GM23338 (cell line): ENCODE measurements around the gene LDLRAD3. TPM values are rescaled to one million over a fixed set of nuclear protein-coding genes. Genes with fewer than 3 reads are reported as not detected.

Experiments
- ATAC-seq: fragments of 200-7000 bp; cut with Tn5 transposase; 3 replicates; pipeline ENCODE4 v1.9.1; 2020
- DNase-seq: peaks from one replicate; pipeline ENCODE4 v3.0.0-alpha.2; 2015; ENCODE audit warnings: low spot score
- H2AFZ ChIP-seq: fragments of 200-600 bp; sonication (generic); 2 replicates; pipeline ENCODE4 v1.8.0; 2016; ENCODE audit warnings: antibody characterized with exemption, mild to moderate bottlenecking, moderate library complexity
- H3F3A ChIP-seq: fragments of 200-600 bp; sonication (generic); replicated peaks from 2 replicates; pipeline ENCODE4 v1.8.0; 2017; ENCODE audit warnings: antibody characterized with exemption, mixed run types, low read depth
- H3K27ac ChIP-seq: fragments of 200-600 bp; sonication (generic); 2 replicates; pipeline ENCODE4 v1.6.1; 2016; ENCODE audit warnings: low read depth
- H3K27me3 ChIP-seq: fragments of 200-600 bp; sonication (generic); 2 replicates; pipeline ENCODE4 v1.8.0; 2016; ENCODE audit warnings: mild to moderate bottlenecking, mixed run types, moderate library complexity; ENCODE audit not compliant: insufficient read depth
- H3K36me3 ChIP-seq: fragments of 200-600 bp; sonication (generic); 2 replicates; pipeline ENCODE4 v1.8.0; 2016; ENCODE audit warnings: mild to moderate bottlenecking; ENCODE audit not compliant: insufficient read depth
- H3K4me1 ChIP-seq: fragments of 200-600 bp; sonication (generic); 2 replicates; pipeline ENCODE4 v1.8.0; 2016; ENCODE audit warnings: mild to moderate bottlenecking, moderate library complexity; ENCODE audit not compliant: insufficient read depth
- H3K4me2 ChIP-seq: fragments of 200-600 bp; sonication (generic); 2 replicates; pipeline ENCODE4 v1.7.1; 2017; ENCODE audit warnings: mixed run types
- H3K4me3 ChIP-seq: fragments of 200-600 bp; sonication (generic); 2 replicates; pipeline ENCODE4 v1.6.1; 2016; ENCODE audit warnings: mixed run types
- H3K79me2 ChIP-seq: fragments of 200-600 bp; sonication (generic); replicated peaks from 2 replicates; pipeline ENCODE4 v1.8.0; 2017; ENCODE audit warnings: mild to moderate bottlenecking; ENCODE audit not compliant: insufficient read depth
- H3K9me2 ChIP-seq: fragments of 200-600 bp; sonication (generic); 2 replicates; pipeline ENCODE4 v1.8.0; 2017; ENCODE audit not compliant: insufficient read depth
- H4K20me1 ChIP-seq: fragments of 200-600 bp; sonication (generic); replicated peaks from 2 replicates; pipeline ENCODE4 v1.8.0; 2017; ENCODE audit warnings: mild to moderate bottlenecking; ENCODE audit not compliant: insufficient read depth
- H3K27ac Mint-ChIP-seq: 2 replicates; pipeline ENCODE4 v1.8.0; 2020; ENCODE audit warnings: inconsistent platforms, mild to moderate bottlenecking, moderate library complexity, mixed read lengths
- H3K27me3 Mint-ChIP-seq: 3 replicates; pipeline ENCODE4 v1.8.0; 2022; ENCODE audit warnings: low read depth, mild to moderate bottlenecking, moderate library complexity, mixed read lengths, inconsistent platforms; ENCODE audit not compliant: insufficient read depth, poor library complexity
- H3K36me3 Mint-ChIP-seq: 3 replicates; pipeline ENCODE4 v1.8.0; 2021; ENCODE audit warnings: low read depth, mild to moderate bottlenecking, inconsistent platforms, moderate library complexity, mixed read lengths
- H3K4me1 Mint-ChIP-seq: 3 replicates; pipeline ENCODE4 v1.8.0; 2020; ENCODE audit warnings: mild to moderate bottlenecking, inconsistent platforms, mixed read lengths
- H3K4me3 Mint-ChIP-seq: 3 replicates; pipeline ENCODE4 v1.8.0; 2021; ENCODE audit warnings: moderate library complexity, mild to moderate bottlenecking, inconsistent platforms, mixed read lengths
- H3K9me3 Mint-ChIP-seq: 3 replicates; pipeline ENCODE4 v1.8.0; 2020; ENCODE audit warnings: moderate library complexity, mild to moderate bottlenecking, inconsistent platforms, mixed read lengths
- CREB1 ChIP-seq: fragments of 250-450 bp; sonication (Bioruptor Pico); IDR thresholded peaks from 2 replicates; pipeline ENCODE4 v1.5.0; 2020; ENCODE audit warnings: low read depth, mild to moderate bottlenecking, moderate library complexity
- EZH2 ChIP-seq: fragments of 200-600 bp; sonication (generic); IDR thresholded peaks from one replicate; pipeline ENCODE4 v1.8.0; 2017; ENCODE audit warnings: antibody characterized with exemption, mild to moderate bottlenecking, low read depth; ENCODE audit not compliant: unreplicated experiment
- EZH2phosphoT487 ChIP-seq: fragments of 200-600 bp; sonication (generic); IDR thresholded peaks from one replicate; pipeline ENCODE4 v1.8.1; 2018; ENCODE audit warnings: antibody characterized with exemption; ENCODE audit not compliant: unreplicated experiment
- JUNB ChIP-seq: IDR thresholded peaks from one replicate; pipeline ENCODE4 v1.6.1; 2016; ENCODE audit warnings: antibody characterized with exemption; ENCODE audit not compliant: unreplicated experiment
- NANOG ChIP-seq: IDR thresholded peaks from 2 replicates; pipeline ENCODE4 v1.6.1; 2016; ENCODE audit warnings: antibody characterized with exemption, borderline replicate concordance
- POLR2AphosphoS5 ChIP-seq: IDR thresholded peaks from 2 replicates; pipeline ENCODE4 v1.6.1; 2016; ENCODE audit warnings: antibody characterized with exemption, low read depth
- STAT1 ChIP-seq: IDR thresholded peaks from one replicate; pipeline ENCODE4 v1.6.1; 2016; ENCODE audit warnings: antibody characterized with exemption; ENCODE audit not compliant: unreplicated experiment
- ZNF114 ChIP-seq: fragments of 250-450 bp; sonication (Bioruptor Pico); IDR thresholded peaks from 2 replicates; pipeline ENCODE4 v1.5.0; 2020; ENCODE audit warnings: mild to moderate bottlenecking, moderate library complexity
- ZNF331 ChIP-seq: fragments of 250-450 bp; sonication (Bioruptor Pico); IDR thresholded peaks from 2 replicates; pipeline ENCODE4 v1.5.0; 2020; ENCODE audit warnings: low read depth, mild to moderate bottlenecking, moderate library complexity
- polyA plus RNA-seq: library from polyadenylated mRNA; unstranded; fragments of >200 nt; fragmentation: Nextera tagmentation; extraction: Ambion mirVana; gene quantifications from 2 replicates; pipeline ENCODE4 v1.2.1, GENCODE V29; 2016
- total RNA-seq: library from RNA; depleted of rRNA; stranded (reverse); fragments of >200 nt; shearing (Covaris generic); gene quantifications from 2 replicates; pipeline ENCODE4 v1.2.3, GENCODE V29; 2014
- TF ChIP-seq, protein P1 (sequence below): fragments of 250-450 bp; sonication (Bioruptor Pico); IDR thresholded peaks from 2 replicates; pipeline ENCODE4 v1.5.0; 2020; ENCODE audit warnings: mild to moderate bottlenecking, moderate library complexity
- TF ChIP-seq, protein P2 (sequence below), 2 experiments: fragments of 200-600 bp in 1 of 2; sonication (generic) in 1 of 2; conservative IDR thresholded peaks; 2 replicates each; pipeline versions ENCODE4 v1.5.1 to v1.6.1; 2016 to 2017; ENCODE audit warnings: antibody characterized with exemption in 2 of 2, low read depth in 2 of 2, mild to moderate bottlenecking in 2 of 2, moderate library complexity in 1 of 2
- TF ChIP-seq, protein P3 (sequence below): IDR thresholded peaks from one replicate; pipeline ENCODE4 v1.6.1; 2018; ENCODE audit warnings: antibody characterized with exemption; ENCODE audit not compliant: unreplicated experiment
- TF ChIP-seq, protein P4 (sequence below): IDR thresholded peaks from 2 replicates; pipeline ENCODE4 v1.6.1; 2016; ENCODE audit warnings: antibody characterized with exemption

Gene LDLRAD3
- total and polyA plus RNA-seq, 2 experiments from 2014 or later, result 8.5 to 19.4 TPM

DNA sequence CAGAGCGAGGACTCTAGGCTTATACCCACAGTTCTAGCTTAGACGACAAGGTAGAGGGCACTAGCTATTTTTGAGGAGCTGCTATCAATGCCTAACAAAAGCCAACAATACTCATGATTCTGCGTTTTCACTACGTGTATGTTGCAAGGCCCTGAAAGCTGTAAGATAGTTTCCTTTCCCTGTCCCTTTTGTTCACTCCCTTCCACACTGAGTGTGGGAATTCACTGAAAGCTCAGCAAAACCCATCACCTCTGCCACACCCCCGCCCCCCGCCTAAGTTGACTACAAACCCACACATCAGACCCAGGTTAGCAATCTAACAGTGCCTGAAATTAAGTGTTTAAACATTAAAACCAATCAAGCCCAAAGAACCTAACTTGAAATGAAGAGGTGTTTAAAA, 6.2 kb upstream of the LDLRAD3 start:
- Histone ChIP-seq H3F3A (no peaks in the 10 kb centered on the region), H3K36me3 (no peaks in the 10 kb centered on the region), H3K27me3 (peaks cover 4% of the 10 kb centered on the region; the same call in 1 of the 2 replicates), H3K9me2 (no peaks in the 10 kb centered on the region), H3K4me1 (peaks cover 5% of the 10 kb centered on the region), H3K79me2 (no peaks in the 10 kb centered on the region), H3K4me2 (no peak overlapping the region; the same call in 1 of the 2 replicates), H2AFZ (peak overlapping the region; percentile 74; the same call in 1 of the 2 replicates), H3K4me3 (no peak overlapping the region), H3K27ac (no peak overlapping the region), H4K20me1 (no peaks in the 10 kb centered on the region)
- Mint-ChIP-seq H3K9me3 (no peaks in the 10 kb centered on the region), H3K4me3 (no peak overlapping the region), H3K27ac (0 out of 2 replicates have a peak overlapping the region, but pooled peaks have one; percentile 58), H3K36me3 (no peaks in the 10 kb centered on the region), H3K4me1 (peaks cover 12% of the 10 kb centered on the region), H3K27me3 (peaks cover 5% of the 10 kb centered on the region)
- ATAC-seq (peak; percentile 39; the same call in 2 of the 3 replicates), DNase-seq (no peak)
- TF ChIP-seq EZH2, result no peak
- TF ChIP-seq JUNB, result no peak
- TF ChIP-seq ZNF331, result no peak
- TF ChIP-seq, protein P1, sequence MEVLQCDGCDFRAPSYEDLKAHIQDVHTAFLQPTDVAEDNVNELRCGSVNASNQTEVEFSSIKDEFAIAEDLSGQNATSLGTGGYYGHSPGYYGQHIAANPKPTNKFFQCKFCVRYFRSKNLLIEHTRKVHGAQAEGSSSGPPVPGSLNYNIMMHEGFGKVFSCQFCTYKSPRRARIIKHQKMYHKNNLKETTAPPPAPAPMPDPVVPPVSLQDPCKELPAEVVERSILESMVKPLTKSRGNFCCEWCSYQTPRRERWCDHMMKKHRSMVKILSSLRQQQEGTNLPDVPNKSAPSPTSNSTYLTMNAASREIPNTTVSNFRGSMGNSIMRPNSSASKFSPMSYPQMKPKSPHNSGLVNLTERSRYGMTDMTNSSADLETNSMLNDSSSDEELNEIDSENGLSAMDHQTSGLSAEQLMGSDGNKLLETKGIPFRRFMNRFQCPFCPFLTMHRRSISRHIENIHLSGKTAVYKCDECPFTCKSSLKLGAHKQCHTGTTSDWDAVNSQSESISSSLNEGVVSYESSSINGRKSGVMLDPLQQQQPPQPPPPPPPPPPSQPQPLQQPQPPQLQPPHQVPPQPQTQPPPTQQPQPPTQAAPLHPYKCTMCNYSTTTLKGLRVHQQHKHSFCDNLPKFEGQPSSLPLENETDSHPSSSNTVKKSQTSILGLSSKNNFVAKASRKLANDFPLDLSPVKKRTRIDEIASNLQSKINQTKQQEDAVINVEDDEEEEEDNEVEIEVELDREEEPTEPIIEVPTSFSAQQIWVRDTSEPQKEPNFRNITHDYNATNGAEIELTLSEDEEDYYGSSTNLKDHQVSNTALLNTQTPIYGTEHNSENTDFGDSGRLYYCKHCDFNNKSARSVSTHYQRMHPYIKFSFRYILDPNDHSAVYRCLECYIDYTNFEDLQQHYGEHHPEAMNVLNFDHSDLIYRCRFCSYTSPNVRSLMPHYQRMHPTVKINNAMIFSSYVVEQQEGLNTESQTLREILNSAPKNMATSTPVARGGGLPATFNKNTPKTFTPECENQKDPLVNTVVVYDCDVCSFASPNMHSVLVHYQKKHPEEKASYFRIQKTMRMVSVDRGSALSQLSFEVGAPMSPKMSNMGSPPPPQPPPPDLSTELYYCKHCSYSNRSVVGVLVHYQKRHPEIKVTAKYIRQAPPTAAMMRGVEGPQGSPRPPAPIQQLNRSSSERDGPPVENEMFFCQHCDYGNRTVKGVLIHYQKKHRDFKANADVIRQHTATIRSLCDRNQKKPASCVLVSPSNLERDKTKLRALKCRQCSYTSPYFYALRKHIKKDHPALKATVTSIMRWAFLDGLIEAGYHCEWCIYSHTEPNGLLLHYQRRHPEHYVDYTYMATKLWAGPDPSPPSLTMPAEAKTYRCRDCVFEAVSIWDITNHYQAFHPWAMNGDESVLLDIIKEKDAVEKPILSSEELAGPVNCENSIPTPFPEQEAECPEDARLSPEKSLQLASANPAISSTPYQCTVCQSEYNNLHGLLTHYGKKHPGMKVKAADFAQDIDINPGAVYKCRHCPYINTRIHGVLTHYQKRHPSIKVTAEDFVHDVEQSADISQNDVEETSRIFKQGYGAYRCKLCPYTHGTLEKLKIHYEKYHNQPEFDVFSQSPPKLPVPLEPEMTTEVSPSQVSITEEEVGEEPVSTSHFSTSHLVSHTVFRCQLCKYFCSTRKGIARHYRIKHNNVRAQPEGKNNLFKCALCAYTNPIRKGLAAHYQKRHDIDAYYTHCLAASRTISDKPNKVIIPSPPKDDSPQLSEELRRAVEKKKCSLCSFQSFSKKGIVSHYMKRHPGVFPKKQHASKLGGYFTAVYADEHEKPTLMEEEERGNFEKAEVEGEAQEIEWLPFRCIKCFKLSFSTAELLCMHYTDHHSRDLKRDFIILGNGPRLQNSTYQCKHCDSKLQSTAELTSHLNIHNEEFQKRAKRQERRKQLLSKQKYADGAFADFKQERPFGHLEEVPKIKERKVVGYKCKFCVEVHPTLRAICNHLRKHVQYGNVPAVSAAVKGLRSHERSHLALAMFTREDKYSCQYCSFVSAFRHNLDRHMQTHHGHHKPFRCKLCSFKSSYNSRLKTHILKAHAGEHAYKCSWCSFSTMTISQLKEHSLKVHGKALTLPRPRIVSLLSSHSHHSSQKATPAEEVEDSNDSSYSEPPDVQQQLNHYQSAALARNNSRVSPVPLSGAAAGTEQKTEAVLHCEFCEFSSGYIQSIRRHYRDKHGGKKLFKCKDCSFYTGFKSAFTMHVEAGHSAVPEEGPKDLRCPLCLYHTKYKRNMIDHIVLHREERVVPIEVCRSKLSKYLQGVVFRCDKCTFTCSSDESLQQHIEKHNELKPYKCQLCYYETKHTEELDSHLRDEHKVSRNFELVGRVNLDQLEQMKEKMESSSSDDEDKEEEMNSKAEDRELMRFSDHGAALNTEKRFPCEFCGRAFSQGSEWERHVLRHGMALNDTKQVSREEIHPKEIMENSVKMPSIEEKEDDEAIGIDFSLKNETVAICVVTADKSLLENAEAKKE (CRISPR knock-in tag), result no peak
- TF ChIP-seq ZNF114, result no peak
- TF ChIP-seq, protein P2, sequence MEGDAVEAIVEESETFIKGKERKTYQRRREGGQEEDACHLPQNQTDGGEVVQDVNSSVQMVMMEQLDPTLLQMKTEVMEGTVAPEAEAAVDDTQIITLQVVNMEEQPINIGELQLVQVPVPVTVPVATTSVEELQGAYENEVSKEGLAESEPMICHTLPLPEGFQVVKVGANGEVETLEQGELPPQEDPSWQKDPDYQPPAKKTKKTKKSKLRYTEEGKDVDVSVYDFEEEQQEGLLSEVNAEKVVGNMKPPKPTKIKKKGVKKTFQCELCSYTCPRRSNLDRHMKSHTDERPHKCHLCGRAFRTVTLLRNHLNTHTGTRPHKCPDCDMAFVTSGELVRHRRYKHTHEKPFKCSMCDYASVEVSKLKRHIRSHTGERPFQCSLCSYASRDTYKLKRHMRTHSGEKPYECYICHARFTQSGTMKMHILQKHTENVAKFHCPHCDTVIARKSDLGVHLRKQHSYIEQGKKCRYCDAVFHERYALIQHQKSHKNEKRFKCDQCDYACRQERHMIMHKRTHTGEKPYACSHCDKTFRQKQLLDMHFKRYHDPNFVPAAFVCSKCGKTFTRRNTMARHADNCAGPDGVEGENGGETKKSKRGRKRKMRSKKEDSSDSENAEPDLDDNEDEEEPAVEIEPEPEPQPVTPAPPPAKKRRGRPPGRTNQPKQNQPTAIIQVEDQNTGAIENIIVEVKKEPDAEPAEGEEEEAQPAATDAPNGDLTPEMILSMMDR (conservative IDR thresholded peaks at IDR 0.05; ENCODE audit: low read depth in 2 of 2), result no peak
- TF ChIP-seq POLR2AphosphoS5, result no peak
- no peak for TF ChIP-seq STAT1
- TF ChIP-seq NANOG, result no peak
- no peak for TF ChIP-seq CREB1 (CRISPR knock-in tag)
- TF ChIP-seq, protein P3, sequence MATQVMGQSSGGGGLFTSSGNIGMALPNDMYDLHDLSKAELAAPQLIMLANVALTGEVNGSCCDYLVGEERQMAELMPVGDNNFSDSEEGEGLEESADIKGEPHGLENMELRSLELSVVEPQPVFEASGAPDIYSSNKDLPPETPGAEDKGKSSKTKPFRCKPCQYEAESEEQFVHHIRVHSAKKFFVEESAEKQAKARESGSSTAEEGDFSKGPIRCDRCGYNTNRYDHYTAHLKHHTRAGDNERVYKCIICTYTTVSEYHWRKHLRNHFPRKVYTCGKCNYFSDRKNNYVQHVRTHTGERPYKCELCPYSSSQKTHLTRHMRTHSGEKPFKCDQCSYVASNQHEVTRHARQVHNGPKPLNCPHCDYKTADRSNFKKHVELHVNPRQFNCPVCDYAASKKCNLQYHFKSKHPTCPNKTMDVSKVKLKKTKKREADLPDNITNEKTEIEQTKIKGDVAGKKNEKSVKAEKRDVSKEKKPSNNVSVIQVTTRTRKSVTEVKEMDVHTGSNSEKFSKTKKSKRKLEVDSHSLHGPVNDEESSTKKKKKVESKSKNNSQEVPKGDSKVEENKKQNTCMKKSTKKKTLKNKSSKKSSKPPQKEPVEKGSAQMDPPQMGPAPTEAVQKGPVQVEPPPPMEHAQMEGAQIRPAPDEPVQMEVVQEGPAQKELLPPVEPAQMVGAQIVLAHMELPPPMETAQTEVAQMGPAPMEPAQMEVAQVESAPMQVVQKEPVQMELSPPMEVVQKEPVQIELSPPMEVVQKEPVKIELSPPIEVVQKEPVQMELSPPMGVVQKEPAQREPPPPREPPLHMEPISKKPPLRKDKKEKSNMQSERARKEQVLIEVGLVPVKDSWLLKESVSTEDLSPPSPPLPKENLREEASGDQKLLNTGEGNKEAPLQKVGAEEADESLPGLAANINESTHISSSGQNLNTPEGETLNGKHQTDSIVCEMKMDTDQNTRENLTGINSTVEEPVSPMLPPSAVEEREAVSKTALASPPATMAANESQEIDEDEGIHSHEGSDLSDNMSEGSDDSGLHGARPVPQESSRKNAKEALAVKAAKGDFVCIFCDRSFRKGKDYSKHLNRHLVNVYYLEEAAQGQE, result no peak
- no peak for TF ChIP-seq EZH2phosphoT487
- TF ChIP-seq, protein P4, sequence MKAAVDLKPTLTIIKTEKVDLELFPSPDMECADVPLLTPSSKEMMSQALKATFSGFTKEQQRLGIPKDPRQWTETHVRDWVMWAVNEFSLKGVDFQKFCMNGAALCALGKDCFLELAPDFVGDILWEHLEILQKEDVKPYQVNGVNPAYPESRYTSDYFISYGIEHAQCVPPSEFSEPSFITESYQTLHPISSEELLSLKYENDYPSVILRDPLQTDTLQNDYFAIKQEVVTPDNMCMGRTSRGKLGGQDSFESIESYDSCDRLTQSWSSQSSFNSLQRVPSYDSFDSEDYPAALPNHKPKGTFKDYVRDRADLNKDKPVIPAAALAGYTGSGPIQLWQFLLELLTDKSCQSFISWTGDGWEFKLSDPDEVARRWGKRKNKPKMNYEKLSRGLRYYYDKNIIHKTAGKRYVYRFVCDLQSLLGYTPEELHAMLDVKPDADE, result no peak
